NCI-H2196 treated with DMSO at 0.1 percent for 48 hours (cell line): ENCODE results near the gene SMDT1.

ENCODE experiments used
- DNase-seq: peaks from one replicate; lab custom pipeline; 2025; ENCODE audit not compliant: unreplicated experiment; lab: John Stamatoyannopoulos, UW

Gene SMDT1

GRCh38 chr22:42079319-42080251, at the start of gene SMDT1:
Gene SMDT1 (plus strand): TSS chr22:42079700. CDS start chr22:42079769, 69 bp downstream.
- DNase-seq = peak; percentile 97

GRCh38 chr22:42033263-42034181, 46.0 kb upstream of the SMDT1 start:
- DNase-seq = no peak

GRCh38 chr22:42035256-42035655, 44.2 kb upstream of the SMDT1 start:
- no peak for DNase-seq

GRCh38 chr22:42039271-42039670, 40.2 kb upstream of the SMDT1 start:
- no peak for DNase-seq

GRCh38 chr22:42041784-42042183, 37.7 kb upstream of the SMDT1 start:
- no peak for DNase-seq

- DNase-seq = no peak
These were observed 28.8 kb upstream of the SMDT1 start for GRCh38 chr22:42050641-42051180.

GRCh38 chr22:42052765-42053164, 26.7 kb upstream of the SMDT1 start:
- no peak for DNase-seq

- DNase-seq = no peak
These were observed 22.6 kb upstream of the SMDT1 start for GRCh38 chr22:42056757-42057511.

GRCh38 chr22:42060489-42060888, 19.0 kb upstream of the SMDT1 start:
- DNase-seq = no peak

- DNase-seq = no peak
These were observed 18.5 kb upstream of the SMDT1 start for GRCh38 chr22:42061041-42061440.

- DNase-seq = no peak
These were observed 16.9 kb upstream of the SMDT1 start for GRCh38 chr22:42062506-42063170.

GRCh38 chr22:42064629-42065028, 14.9 kb upstream of the SMDT1 start:
- no peak for DNase-seq

- DNase-seq = no peak
These were observed 13.9 kb upstream of the SMDT1 start for GRCh38 chr22:42065438-42066125.

- DNase-seq = no peak
These were observed 13.3 kb upstream of the SMDT1 start for GRCh38 chr22:42066126-42066761.

- no peak for DNase-seq
These were observed 12.6 kb upstream of the SMDT1 start for GRCh38 chr22:42066937-42067336.

- no peak for DNase-seq
These were observed 11.7 kb upstream of the SMDT1 start for GRCh38 chr22:42067671-42068251.

GRCh38 chr22:42068291-42068690, 11.2 kb upstream of the SMDT1 start:
- DNase-seq = no peak

GRCh38 chr22:42069801-42070516, 9.5 kb upstream of the SMDT1 start:
- no peak for DNase-seq
